Activated CD4-positive, alpha-beta T cell treated with anti-CD3 and anti-CD28 coated beads, Interleukin-2, amount 50 U/mL, for 24 hours (primary cell): ENCODE measurements around the gene ALDH4A1.
"Not testable (repeated sequence)": the region's sequence is repeated elsewhere in the genome, so short reads cannot be mapped to it uniquely, and the experiment has no call there.

Experiments
- DNase-seq, 2 donors: peaks; one replicate each; pipeline ENCODE4 v3.0.0-alpha.2; 2020; ENCODE audit warnings: low read depth in 1 of 2, low spot score in 1 of 2

ALDH4A1 gene

DNA sequence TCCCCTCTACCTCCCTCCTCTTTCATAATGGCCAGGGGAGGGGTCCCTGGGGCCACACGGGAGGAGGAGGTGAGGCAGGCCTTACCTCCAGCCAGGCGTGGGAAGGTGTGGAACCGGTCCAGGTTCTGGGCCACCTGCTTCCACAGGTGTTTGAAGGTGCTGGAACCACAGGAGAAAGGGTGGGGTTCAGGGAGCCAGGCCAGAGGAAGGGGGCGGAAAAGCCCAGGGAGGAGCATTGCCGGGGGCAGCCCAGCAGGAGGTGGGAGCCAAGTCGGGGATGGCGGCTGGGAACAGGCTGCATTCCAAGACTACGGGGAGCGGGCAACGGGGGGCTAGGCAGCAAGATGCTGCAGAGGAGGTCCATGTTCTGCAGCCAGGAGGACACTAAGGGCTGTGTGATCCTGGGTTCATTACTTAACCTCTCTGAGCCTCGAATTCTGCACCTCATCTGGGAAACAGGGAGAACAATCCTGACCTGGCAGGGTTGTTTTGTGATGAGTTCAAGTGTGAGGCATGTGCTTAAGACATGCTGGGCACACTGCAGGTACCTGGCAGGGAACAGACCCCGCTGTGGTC is 23.1 kb downstream of the ALDH4A1 start:
- DNase-seq, result no peak

DNA sequence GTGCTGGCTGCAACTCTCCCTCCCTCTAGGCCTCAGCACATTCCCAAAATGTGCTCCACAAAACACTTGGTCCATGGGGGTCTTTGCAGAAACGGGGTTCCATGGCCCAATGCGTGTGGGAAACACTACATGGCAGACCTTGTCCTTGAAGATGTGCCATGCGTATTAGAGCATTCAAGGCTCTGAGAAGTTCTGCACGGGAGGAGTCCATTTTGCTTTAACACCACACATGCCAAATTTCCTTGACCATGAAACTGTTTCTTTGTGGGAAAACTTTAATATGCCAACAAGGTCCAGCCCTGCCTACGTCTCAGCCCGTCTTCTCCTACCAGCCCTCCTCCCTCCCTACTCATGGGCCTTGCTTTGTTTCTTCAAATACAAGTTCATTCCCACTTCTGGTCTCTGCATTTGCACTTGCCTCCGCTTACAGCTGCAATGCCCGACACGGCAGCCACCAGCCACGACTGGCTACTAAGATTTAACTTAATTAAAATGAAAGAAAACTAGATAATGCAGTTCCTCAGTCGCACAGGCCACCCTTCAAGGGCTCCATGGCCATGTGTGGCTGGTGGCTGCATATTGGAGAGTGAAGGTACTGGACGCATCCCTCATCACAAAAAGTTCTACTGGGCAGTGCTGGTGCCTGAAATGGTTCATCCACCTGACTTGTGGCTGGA is 23.7 kb downstream of the ALDH4A1 start:
- no peak for DNase-seq

DNA sequence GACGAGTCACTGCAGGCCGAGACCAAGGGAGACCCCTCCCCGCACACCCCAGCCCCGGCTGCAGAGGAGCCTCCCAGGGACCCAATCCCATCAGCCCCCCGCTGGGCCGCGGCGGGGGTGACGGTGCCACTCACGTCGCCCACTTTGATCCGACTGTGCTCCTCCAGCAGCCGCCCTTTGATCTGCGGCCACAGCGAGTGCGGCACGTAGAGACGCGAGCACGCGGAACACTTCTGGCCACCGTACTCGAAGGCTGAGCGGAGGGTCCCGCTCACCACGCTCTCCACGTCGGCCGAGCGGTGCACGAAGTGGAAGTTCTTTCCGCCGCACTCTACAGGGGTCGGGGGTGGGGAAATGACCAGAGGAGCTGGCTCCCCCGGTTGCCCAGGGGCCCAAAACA is 25.1 kb downstream of the ALDH4A1 start:
- DNase-seq, result no peak

DNA sequence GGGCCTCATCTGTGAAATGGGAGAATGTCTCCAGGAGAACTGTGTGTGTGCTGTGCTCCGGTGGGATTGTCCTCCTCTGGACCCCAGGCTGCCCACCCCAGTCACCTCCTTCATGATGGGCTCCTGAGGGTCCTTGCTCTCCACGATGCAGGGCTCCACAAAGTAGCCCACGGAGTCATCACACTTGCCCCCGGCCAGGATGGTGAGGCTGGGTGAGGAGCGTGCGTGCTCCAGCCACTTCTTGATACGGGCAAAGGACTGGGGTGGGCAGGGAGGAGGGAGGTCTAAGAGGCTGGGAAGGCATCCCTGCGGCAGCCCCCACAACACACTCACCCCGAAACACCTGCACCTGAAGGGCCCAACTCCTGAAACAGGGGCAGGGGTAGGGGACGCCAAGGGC is 26.1 kb downstream of the ALDH4A1 start:
- DNase-seq, result no peak

DNA sequence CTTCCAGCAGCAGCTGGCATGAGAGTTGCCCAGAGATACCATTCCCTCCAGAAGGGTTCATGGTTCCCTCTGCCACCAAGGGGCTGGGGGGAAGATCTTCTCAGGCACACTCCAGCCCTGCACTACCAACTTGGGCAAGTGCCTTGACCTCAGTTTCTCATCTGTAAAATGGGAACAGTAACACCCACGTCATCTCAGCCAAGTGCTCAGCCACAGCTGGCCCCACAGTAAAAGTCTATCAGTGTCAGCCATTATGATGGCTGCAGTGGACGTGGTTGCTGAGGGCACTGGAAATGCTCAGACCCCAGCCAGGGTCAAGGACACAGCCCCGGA is 26.6 kb downstream of the ALDH4A1 start:
- DNase-seq, result no peak

DNA sequence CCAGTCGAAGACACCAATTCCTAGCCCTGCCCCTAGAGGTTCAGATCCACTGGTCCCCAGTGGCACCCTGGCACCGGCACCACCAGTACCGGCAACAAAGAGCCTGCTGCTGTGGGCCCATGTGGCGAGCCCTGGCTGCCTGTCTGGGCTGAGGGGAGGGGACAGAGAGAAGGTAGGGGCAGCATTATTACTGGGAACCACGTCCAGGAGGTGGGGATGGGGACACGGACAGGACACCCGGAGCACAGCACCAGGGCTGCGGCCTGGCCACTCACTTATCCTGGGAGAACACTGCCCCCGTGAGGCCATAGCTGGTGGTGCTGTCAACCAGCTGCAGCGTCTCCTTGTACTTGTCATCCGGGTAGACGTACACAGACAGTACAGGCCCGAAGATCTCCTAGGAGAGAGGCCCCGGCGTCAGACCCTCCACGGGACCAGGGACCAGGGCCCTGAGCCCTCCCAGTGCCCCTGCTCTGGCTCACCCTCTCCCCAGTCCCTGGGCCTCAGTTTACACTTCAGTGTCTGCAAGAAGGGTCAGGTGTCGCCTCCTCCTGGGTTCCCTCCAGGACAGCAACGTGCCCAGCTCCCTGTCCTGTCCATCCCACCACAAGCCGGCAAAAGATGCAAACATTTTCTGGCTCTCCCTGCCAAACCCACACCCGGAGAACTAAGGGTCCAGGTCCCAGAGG is 27.1 kb downstream of the ALDH4A1 start:
- peak; percentile 35 to 51 for DNase-seq

DNA sequence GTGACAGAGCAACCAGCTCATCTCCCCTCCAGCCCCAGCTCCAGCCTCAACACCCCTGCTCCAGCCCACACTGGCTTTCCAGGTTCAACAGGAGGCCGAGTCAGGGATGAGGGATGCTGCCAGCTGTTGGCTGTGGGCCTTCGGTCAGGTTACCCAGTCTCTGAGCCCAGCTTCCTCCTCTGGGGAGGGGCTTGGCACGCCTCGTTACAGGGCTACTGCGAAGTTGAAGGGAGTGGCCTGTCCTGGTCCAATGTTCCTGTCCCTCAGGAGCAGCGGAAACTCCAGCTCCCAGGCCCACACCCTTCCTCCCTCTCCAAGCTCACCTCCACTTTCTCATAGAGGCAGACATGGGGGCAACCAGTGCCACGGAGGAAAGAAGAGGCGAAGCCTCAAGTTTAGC is 27.8 kb downstream of the ALDH4A1 start:
- DNase-seq, result no peak

DNA sequence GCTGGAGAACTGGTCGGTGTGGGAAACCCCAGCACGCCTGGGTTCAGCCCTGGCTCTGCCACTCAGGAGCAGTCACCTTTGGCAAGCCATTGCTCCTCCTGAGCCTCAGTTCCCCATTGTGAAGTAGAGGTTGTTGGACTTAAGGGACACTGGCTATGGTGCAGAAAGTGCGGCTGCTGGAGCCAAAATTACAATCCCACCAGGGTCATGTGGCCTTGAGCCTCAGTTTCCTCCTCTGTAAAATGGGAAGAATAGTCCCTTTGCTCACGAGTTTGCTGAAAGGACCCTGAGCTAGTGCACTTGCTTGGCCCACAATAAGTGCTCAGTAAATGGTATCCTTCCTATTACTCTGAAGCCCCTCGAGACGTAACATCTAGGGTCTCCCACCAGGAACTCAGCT is 28.3 kb downstream of the ALDH4A1 start:
- no peak for DNase-seq

DNA sequence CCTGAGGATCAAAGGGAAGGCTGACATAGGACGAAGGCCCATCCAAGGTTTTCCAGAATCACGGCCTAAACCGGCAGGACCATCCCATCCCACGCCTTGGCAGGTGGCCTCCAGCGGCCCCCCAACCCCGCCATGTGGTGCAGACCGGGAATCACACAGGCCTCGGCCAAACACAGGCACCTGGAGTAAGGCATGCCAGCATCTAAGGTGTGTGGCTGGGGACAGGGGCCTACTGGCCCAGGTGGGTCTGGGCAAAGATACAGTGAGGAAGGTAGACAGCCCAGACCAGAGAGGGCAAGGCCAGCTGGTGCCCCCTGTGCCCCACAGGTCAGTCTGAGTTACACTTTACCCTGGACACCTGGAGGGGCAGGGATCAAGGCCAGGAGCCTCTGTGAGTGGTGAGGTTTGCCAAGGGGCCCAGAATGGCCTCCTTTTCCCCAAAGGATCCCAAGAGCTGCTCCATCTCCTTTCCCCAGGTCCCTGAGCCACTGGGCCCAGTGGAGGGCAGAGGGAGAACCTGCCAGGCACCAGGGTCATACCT is 30.2 kb downstream of the ALDH4A1 start:
- no peak for DNase-seq

DNA sequence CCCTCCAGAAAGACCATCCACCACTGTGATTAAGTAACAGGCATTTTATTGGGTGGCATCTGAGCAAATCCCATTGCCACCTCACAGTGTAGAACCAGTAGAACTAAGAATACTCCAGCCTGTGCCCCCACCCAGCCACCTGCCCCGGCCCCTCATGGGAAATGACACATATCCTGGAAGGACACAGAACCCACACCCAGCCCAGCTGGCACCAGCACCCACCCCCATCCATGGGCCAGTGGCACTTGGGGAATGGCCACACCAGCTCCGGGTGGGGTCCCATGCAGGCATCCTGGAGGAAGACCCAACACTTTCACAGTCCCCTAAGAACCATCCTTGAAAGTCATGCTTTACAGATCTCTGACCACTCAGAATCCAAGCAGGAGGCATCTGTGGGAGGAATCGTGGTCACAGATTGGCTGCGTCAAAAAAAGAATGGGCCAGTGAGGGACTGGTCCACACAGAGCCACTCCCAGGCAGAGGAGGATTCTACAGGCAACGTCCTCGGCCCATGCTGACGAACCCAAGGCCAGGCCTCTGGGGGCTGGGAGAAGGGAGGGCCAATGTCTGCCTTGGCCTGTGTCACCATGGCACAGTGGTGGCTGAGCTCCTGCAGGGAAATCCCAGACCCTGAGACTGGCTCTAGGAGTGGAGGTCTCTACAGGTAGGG is 30.8 kb downstream of the ALDH4A1 start:
- no peak for DNase-seq

DNA sequence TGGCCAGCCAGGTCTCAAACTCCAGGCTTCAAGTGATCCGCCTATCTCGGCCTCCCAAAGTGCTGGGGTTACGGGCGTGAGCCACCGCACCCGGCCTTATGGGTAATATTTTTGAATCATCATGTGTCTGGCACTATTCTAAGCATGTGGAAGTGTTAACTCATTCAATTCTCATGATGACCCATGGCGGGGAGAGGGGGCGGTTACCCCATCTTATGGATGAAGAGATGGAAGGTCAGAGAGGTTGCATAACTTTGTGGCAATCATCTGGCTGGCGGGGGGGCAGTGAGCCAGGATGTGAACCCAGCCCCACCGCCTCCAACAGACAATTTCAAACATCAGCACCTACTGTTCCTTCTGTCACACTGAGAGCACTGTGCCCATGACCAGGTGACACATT is 31.4 kb downstream of the ALDH4A1 start:
- no peak for DNase-seq

DNA sequence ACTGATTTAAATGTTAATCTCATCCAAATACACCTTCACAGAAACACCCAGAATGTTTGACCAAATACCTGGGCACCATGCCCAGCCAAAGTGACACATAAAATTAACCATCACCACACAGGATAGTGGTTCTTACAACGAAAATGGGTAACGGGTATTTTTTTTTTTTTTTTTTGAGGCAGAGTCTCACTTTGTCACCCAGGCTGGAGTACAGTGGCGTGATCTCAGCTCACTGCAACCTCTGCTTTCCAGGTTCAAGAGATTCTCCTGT is 31.8 kb downstream of the ALDH4A1 start:
- DNase-seq, result not testable (repeated sequence)

DNA sequence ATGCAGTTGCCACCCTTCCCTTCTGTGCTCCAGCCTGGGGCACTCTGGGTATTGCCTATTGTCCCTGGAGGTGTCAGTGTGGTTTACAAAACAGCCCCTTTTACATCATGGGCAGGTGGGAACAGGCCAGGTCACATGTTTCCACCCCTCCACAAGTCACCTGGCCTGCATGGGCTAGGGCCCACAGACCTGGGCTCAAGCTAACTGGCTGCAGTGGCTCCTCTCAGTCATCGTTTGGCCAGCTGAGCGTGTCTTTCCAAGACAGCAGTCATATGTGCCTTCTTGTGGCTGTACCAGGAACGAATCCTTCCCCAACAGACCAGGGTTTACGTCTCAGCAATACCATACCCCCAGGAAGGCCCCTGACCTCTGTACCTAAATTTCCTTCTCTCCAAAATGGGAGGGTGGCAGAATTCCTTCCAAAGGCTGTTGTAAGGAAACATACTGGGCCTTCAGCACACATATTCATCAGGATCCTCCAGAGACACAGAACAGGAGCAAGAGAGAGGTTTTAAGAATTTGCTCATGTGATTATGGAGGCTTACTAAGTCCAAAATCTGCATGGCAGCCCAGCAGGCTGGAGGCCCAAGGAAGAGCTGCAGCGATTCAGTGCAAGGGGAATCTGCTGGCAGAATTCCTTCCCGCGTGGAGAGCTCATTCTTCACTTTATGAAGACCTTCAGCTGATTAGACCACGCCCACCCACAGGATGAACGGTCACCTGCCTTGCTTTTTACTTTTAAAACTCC is 32.3 kb downstream of the ALDH4A1 start:
- no peak for DNase-seq

DNA sequence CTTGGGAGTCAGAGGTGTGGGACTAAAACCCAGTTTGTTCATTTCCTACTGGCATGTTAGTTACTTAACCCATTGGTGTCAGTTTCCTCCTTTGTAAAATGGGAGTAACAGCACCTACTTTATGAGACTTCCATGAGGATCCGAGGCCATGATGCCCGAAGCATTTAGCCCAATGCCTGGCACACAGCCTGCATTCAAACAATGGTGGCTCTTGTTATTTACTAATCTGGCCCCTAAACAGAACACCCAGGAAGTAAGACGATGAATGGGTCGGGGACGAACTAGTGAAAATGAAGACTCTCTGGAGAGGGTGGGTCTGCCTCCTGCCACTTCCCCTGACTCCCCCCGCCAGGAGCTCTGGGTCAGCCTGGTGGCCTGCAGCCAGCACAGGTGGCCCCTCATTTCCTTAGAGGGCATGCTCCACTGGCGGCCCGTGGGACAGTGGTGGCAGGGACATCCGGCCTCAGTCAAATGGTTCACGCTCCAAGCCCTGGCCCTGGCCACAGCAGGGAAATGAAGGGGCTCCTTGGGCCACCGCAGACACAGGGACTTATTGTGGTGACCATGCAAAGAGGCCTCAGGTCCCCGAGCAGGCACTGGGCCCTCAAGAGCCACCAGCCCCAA is 33.4 kb downstream of the ALDH4A1 start:
- no peak for DNase-seq

DNA sequence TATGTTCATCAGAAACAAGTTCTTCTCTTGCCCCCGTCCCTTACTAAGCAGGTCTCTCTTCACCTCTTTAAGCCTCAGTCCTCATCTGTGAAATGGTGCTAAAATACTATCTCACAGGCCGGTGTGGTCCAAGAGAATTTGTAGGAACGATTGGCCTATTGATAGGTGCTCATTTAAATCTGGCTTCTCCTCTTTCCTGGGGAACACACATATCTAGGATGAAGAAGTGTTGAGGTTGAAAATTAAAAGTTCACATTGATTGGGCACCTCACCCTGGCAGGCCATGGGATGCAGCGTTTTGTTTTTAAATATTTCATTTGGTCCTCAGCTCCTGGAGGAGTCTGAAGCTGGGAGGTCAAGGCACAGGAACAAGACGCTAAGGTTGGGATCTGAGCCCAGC is 34.0 kb downstream of the ALDH4A1 start:
- DNase-seq, result no peak

DNA sequence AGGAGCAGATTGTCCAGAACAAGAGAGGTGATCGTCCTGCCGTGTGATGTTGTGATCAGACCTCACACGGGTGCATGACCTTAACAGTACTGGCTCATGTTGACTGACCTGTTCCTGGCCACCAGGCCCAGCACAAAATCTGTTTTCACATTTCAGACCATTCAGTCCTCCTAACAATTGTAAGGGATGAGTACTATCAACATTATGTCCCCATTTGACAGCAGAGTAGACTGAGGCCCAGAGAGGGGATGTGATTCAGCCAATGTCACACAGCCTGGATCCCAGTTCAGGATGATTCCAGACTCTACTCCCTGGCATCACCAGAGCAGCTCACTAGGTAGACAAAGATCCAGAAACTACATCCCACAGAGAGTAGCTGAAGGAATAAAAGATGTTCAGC is 35.5 kb downstream of the ALDH4A1 start:
- DNase-seq, result no peak

DNA sequence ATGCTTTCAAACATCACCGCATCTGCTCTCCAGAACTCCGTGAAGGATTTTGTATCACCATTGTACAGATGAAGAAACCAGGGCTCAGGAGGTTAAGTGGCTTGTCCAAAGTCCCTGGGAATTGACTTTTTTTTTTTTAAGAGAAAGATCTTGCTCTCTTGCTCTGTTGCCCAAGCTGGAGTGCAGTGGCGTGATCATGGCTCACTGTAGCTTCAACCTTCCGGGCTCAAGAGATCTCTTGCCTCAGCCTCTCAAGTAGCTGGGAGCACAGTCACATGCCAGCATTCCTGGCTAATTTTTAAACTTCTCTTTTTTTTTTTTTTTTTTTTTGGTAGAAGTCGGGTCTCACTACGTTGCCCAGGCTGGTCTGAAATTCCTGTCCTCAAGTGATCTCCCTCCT is 36.0 kb downstream of the ALDH4A1 start:
- DNase-seq, result no peak

DNA sequence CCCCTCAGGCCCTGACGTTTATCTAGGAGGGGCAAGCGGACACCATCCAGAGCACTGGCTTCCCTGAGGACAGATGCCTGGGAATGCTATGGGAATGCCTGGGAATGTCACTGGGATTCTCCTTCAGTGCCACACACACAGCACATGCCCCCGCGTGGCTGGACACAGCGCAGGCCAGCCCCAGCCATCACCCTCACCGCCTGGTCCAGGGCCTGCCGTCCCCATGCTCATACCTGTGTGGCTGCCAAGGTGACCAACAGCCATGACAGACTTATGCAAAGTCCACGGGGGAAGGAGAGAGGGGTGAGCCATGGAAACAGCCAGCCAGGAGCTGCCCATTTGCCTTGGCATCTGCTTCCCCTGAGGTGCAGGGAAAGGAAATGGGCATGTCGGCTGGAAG is 37.2 kb downstream of the ALDH4A1 start:
- DNase-seq, result no peak

DNA sequence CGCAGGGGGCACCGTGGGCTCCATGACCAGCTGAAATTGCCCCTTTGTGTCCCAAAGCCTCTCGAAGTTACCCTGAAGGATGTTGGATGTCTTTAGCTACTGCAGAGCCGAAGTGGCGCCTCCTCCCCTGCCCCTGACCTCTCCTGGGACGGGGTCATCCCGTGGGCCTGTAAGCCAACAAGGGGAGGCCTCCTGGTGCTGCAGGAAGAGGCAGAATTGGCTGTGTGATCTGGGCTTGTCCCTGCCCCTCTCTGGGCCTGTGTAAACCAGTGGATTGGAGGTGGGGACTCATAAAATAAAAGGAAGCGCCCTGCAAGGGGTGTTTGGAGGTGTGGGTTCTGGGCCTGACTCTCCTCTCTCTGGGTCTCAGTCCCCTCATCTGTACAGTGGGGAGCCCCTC is 40.8 kb downstream of the ALDH4A1 start:
- DNase-seq, result no peak

DNA sequence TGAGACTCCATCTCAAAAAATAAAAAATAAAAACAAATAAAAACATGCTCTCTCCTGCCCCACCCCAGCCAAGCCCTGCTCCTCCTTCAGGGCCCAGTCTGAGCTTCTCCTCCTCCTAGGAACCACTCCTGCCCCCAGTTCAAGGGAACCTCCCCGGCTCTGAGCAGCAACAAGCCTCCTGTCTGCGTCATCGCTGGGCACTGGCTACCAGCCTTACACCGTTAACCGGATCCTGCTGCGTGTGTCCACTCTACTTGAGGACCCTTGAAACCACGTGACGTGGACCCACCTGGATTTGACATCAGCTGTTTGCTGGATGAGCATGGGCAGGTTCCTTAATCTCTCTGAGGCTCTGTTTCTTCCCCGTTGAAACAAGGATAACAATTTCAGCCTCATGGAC is 41.3 kb downstream of the ALDH4A1 start:
- DNase-seq, result no peak

DNA sequence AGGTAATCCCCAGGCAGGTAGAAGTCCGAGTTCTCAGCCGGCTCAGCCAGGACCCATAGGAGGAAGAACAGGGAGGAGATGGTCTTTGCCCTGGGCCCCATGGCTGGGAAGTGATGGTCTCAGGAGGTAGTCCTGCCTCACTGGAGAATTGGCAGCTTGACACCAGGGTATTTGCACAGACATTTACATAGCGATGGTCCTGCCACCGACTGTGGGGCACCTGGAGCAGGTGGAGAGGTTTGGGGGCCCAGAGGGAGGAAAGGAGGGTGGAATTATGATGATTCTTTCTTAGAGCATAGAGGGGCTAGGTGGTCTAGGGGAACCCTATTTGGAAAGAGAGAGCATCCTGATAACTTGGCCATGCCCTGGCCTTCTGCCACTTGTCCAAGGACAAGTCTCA is 42.8 kb downstream of the ALDH4A1 start, which contains the start of gene TAS1R2:
TSS of gene TAS1R2 (minus strand) at position 101 of the 400 bp plus-strand sequence. CDS start at position 101, 0 bp downstream.
- no peak for DNase-seq
